Motor neuron (in vitro differentiated cells): Measurements from ENCODE around the gene CFAP52. TPM values are rescaled to one million over a fixed set of nuclear protein-coding genes. Genes with fewer than 3 reads are reported as not detected.
A peak's percentile ranks its signal among the peaks of the same experiment; 100 is the strongest.
"Not testable (repeated sequence)": the region's sequence is repeated elsewhere in the genome, so short reads cannot be mapped to it uniquely, and the experiment has no call there.

Source experiments
- ATAC-seq, 8 experiments: fragments of 200-7000 bp; cut with Tn5 transposase; replicated peaks in 6 of 8; 2 replicates each; pipeline ENCODE4 v1.8.0; 2021; ENCODE audit warnings: mild to moderate bottlenecking in 8 of 8, moderate library complexity in 8 of 8
- H3K27ac ChIP-seq, 2 donors: fragments of 250-450 bp; sonication (Bioruptor Pico); 2 replicates each; pipeline ENCODE4 v1.9.0; 2021; ENCODE audit warnings: antibody characterized with exemption in 2 of 2, mild to moderate bottlenecking in 2 of 2, moderate library complexity in 1 of 2
- H3K4me1 ChIP-seq, 2 donors: fragments of 250-450 bp; sonication (Bioruptor Pico); replicated peaks in 1 of 2; 2 replicates each; pipeline ENCODE4 v1.6.1; 2021; ENCODE audit warnings: antibody characterized with exemption in 2 of 2, mild to moderate bottlenecking in 2 of 2, moderate library complexity in 1 of 2
- H3K4me3 ChIP-seq, 5 donors: fragments of 250-450 bp; sonication (Bioruptor Pico); 2 replicates each; pipeline ENCODE4 v1.9.0; 2021; ENCODE audit warnings: antibody characterized with exemption in 5 of 5, mild to moderate bottlenecking in 5 of 5, moderate library complexity in 4 of 5
- WGBS, 10 experiments: fragments of 450-650 bp; shearing (Covaris generic); methylation state at CpG; one replicate each; pipeline ENCODE4 v1.0.0; 2022; 5-methylcytosine and 5-hydroxymethylcytosine counted together
- in situ Hi-C, 9 experiments: fragments of 400-800 bp; cut with MboI; loops; one replicate each; pipeline ENCODE4 v1.15.0; 2021; ENCODE audit warnings: low sequenced_read_pairs in 9 of 9, low pct_unique_long_range_greater_than_20kb in 2 of 9; ENCODE audit not compliant: unreplicated experiment in 9 of 9
- total RNA-seq, 8 experiments: library from RNA; unstranded; fragments of 300-600 nt; gene quantifications; 2 replicates each; pipeline versions ENCODE4 v1.2.3 to v1.2.4, GENCODE V29; 2022

The CFAP52 gene
- total RNA-seq, 8 experiments from 2014 or later, result 0.15 to 62.3 (median 0.71) TPM

DNA sequence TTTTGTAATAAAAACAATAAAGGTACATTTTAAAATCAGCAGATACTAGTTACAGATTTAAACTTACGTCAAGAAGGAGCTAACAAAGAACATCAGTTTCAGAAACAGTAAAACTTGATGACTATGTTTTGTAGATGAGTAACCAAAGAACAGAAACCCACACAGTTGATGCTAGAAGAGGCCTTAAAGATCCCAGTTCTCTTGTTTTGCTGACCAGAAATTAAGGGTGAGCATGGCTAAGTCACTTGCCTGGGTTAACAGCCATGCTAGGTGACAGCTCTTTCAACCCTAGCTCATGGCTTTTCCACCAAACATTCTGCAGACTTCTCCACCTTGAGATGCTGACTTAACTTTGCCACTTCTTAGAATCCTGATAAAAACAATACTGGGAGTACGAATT lies 27.2 kb upstream of the CFAP52 start:
- WGBS, 10 experiments, result 71 to 100% (median 97%) methylated on average over 1 to 2 of the region's 2 CpGs; no CpG with 5 or more reads in 1 of the 10 experiments
- no peak overlapping the region for H3K27ac ChIP-seq
- H3K4me3 ChIP-seq, result no peak overlapping the region
- ATAC-seq, result no peak
- in situ Hi-C loops, result loop anchor here in 7 of 9 experiments (25.0 kb wide), 3 partner anchors 287 to 562 kb away; partner anchors contain the start of gene NTN1 (in 2 of the 7)
- H3K4me1 ChIP-seq, result no peaks in the 10 kb centered on the region

DNA sequence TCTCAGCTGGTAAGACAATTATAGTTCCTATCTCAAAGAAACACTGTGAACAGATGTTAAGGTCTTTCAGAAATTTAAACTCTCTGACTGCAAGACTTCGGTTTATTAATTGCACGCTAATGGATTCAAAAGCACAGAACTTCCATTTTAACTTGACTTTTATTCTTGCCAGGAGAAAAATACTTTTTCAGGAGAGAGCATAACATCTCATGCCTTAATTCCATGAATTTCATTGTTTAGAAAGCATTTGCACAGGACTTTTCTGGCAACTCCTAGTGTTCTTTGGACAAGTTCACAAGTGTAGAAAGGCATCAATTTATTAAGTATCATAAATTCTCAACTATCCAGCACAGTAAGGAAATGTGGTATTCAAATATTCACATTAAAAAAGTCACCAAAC lies 23.3 kb upstream of the CFAP52 start:
- 60 to 100% (median 100%) methylated on average over 1 to 2 of the region's 2 CpGs; no CpG with 5 or more reads in 1 of the 10 experiments for WGBS, 10 experiments
- no peak overlapping the region for H3K4me3 ChIP-seq
- H3K4me1 ChIP-seq, result no peaks in the 10 kb centered on the region
- ATAC-seq, result no peak
- H3K27ac ChIP-seq, result no peak overlapping the region
- in situ Hi-C loops, result no loop called here

DNA sequence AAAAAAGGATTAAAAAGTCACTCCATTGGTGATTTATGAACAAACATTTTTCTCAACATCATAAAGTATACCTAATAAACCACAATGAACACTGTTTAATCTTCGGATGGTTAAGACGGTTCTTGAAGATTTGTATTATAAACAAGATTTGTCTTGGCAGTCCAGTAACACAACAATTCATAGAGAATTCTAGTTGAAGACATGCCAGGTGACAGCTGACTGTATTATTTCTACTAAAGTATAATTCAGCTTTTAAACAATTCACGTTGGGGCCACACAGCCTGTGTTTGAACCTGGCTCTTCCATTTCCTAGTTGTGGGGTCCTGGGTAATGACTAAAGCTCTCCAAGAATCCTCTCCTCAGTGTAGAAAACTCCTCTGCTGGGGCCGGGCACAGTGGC lies 22.8 kb upstream of the CFAP52 start:
- Histone ChIP-seq H3K27ac (no peak overlapping the region), H3K4me3 (no peak overlapping the region), H3K4me1 (no peaks in the 10 kb centered on the region)
- in situ Hi-C loops, result no loop called here
- 33 to 100% (median 92%) methylated on average over 1 to 4 of the region's 4 CpGs; no CpG with 5 or more reads in 2 of the 10 experiments for WGBS, 10 experiments
- no peak for ATAC-seq

- WGBS, 10 experiments, result 0 to 100% (median 31%) methylated on average over 1 to 5 of the region's 6 CpGs; no CpG with 5 or more reads in 1 of the 10 experiments
- H3K4me3 ChIP-seq, in situ Hi-C loops, H3K27ac ChIP-seq, H3K4me1 ChIP-seq: not testable (repeated sequence)
- ATAC-seq, result peak in 3 of 8 experiments; percentile 60 to 66 (median 60)
Observed at GRCh38 chr17:9554715-9555114, 21.7 kb upstream of the CFAP52 start.

DNA sequence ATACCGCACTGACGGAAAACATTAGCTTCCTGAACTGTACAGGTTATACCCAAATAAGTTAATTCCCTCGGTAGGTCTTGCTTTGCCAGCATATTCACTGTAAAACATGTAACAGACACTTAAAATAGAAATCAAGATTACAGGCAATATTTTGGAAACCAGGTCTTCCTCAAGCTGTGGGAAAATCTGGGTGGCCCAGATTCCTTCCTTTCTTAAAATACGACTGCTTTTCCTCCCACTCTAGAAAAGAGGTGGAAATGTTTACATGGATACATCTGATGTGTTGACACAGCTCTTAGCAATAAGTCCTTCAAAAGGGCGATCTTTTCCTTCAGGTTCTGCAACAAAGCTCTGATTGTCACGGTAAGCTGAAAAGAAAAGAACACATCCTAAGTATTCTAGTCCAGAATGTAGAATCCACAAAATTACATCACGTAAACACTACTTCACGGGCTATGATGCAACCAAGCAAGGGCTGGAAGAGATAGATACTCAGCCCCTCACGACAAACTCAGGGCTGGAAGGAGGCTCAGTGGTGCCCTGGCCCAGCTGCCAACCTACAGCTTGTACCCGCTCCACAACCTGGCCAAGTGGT lies 19.2 kb upstream of the CFAP52 start:
- 71 to 100% (median 91%) methylated on average over 1 to 7 of the region's 10 CpGs for WGBS, 10 experiments
- Histone ChIP-seq H3K4me3 (no peak overlapping the region), H3K27ac (no peak overlapping the region), H3K4me1 (no peaks in the 10 kb centered on the region)
- in situ Hi-C loops, result no loop called here
- ATAC-seq, result peak in 3 of 8 experiments; percentile 20 to 94 (median 46)

DNA sequence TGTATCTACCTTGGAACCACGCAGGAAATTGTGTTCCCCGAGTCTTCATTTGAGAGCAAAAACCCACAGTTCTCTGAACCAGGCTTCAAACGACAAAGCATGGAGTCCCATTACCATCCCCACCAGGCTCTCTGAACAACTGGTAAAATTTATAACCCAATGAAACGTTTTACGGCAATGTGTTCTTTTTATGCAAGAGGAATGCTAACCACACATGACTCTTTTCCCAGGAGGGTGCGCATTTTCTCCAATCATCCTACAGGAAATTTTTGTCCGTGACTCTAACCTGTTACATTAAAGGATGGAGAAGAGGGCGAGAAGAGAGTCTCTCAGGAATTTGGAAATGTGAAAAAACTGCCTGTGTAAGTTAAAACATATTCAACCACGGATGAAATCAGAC lies 18.6 kb upstream of the CFAP52 start:
- ATAC-seq, result no peak
- no peak overlapping the region for H3K27ac ChIP-seq
- no peak overlapping the region for H3K4me3 ChIP-seq
- no peaks in the 10 kb centered on the region for H3K4me1 ChIP-seq
- 20 to 92% (median 83%) methylated on average over 1 to 7 of the region's 9 CpGs; no CpG with 5 or more reads in 1 of the 10 experiments for WGBS, 10 experiments
- in situ Hi-C loops, result no loop called here

- no peak for ATAC-seq
- no peaks in the 10 kb centered on the region for H3K4me1 ChIP-seq
- in situ Hi-C loops, result no loop called here
- no peak overlapping the region for H3K27ac ChIP-seq
- H3K4me3 ChIP-seq, result no peak overlapping the region
Observed at GRCh38 chr17:9564104-9564503, 12.3 kb upstream of the CFAP52 start.

DNA sequence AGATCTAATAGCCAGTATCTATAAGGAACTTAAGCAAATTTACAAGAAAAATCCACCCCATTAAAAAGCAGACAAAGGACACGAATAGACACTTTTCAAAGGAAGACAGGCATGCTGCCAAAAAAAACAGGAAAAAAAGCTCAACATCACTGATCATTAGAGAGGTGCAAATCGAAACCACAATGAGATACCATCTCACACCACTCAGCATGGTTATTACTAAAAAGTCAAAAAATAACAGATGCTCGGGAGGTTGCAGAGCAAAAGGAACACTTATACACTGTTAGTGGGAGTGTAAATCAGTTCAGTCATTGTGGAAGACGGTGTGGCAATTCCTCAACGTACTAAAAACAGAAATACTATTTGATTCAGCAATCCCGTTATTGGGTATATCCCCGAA lies 10.4 kb upstream of the CFAP52 start:
- ATAC-seq, result peak in 1 of 8 experiments; percentile 69
- WGBS, 10 experiments, result 17 to 100% (median 81%) methylated on average over 1 to 7 of the region's 7 CpGs; no CpG with 5 or more reads in 1 of the 10 experiments
- H3K4me3 ChIP-seq, result no peak overlapping the region
- no peaks in the 10 kb centered on the region for H3K4me1 ChIP-seq
- in situ Hi-C loops, result no loop called here
- H3K27ac ChIP-seq, result no peak overlapping the region

DNA sequence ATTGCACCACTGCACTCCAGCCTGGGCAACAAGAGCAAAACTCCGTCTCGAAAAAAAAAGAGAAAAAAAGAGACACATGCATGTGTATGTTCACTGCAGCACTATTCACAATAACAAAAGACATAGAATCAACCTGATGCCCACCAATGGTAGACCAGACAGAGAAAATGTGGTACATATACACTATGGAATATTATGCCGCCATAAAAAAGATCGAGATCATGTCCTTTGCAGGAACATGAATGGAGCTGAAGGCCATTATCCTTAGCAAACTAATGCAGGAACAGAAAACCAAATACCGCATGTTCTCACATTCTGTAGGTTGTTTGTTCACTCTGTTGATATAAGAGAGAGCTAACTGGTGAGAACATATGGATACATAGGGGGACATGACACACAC lies 9.7 kb upstream of the CFAP52 start:
- ATAC-seq, in situ Hi-C loops: not testable (repeated sequence)
- WGBS, 10 experiments, result 83 to 100% (median 100%) methylated on average over 1 to 5 of the region's 5 CpGs; no CpG with 5 or more reads in 1 of the 10 experiments

GRCh38 chr17:9568004-9568403 lies 8.4 kb upstream of the CFAP52 start:
- Histone ChIP-seq H3K27ac (no peak overlapping the region), H3K4me1 (no peaks in the 10 kb centered on the region), H3K4me3 (no peak overlapping the region)
- no peak for ATAC-seq
- in situ Hi-C loops, result no loop called here

More for the DNA sequence above, 9.7 kb upstream of the CFAP52 start:
- H3K4me3 ChIP-seq, H3K4me1 ChIP-seq, H3K27ac ChIP-seq: not testable (repeated sequence)

GRCh38 chr17:9568957-9569588 lies 7.4 kb upstream of the CFAP52 start:
- ATAC-seq, result no peak
- no peak overlapping the region for H3K4me3 ChIP-seq
- no peaks in the 10 kb centered on the region for H3K4me1 ChIP-seq
- in situ Hi-C loops, result no loop called here
- H3K27ac ChIP-seq, result no peak overlapping the region
- 86 to 100% (median 95%) methylated on average over 2 to 7 of the region's 11 CpGs; no CpG with 5 or more reads in 1 of the 10 experiments for whole genome bisulfite sequencing, 10 experiments

GRCh38 chr17:9571201-9571600 lies 5.2 kb upstream of the CFAP52 start:
- no peak for ATAC-seq
- Histone ChIP-seq H3K4me1 (peaks cover 0 to 5% of the 10 kb centered on the region in 2 donors), H3K4me3 (no peak overlapping the region), H3K27ac (no peak overlapping the region)
- 100% methylated on average over 1 to 3 of the region's 10 CpGs; no CpG with 5 or more reads in 6 of the 10 experiments for WGBS, 10 experiments
- in situ Hi-C loops, result no loop called here

DNA sequence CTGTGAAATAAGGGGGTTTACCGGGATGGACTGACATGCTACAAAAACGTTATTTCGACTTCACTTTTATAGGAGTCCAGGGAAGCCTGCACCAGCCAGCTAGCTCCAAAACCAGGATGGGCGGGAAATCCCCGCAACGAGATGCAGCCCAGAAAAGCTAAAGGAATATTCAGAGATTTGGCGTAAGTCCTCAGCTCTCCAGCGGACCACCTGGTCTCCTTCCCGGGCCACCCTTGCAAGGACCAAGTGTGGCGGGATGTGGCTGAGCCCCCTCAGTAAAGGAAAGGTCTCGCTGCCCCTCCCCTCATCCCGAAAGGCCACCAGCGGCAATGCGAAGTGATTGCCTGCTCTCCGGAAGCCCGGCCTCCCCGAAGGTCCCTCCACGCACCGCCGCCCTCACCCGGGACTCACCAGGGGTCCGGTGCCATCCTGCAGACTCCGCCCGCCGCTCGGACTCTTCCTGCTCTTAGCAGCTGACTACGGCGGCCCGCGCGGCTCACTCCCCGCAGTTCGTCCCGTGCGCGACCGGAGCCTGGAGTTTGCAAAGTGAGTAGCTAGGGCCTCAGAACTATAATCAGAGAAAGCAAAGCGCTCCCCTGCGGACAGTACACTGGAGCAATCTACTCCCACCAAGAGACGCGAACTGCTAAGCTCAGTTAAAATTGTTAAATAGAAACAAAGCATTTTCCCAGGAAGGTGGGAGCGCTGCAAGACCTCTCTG lies 901 bp upstream of the CFAP52 start, which contains the start of gene STX8:
Gene STX8, minus strand, starts transcription at position 440 of the 721 bp plus-strand sequence. Its CDS starts 12 bp downstream, at position 428.
- Histone ChIP-seq H3K4me3 (peak within 1 kb of the TSS; percentile 72 to 93 (median 78)), H3K4me1 (peaks cover 2 to 5% of the 10 kb centered on the region in 2 donors), H3K27ac (peak within 1 kb of the TSS in 1 of 2 donors; percentile 9)
- WGBS, 10 experiments, result 0 to 100% (median 0%) methylated on average over 1 to 24 of the region's 42 CpGs; no CpG with 5 or more reads in 1 of the 10 experiments
- ATAC-seq, result peak; percentile 74 to 88 (median 84)
- in situ Hi-C loops, result loop anchor here in 2 of 9 experiments (25.0 kb wide), 1 partner anchor 112 kb away; no protein-coding TSS in a partner anchor
